RWPE2 (cell line): ENCODE results near the gene ALG13.
"Not testable (repeated sequence)": the region's sequence is repeated elsewhere in the genome, so short reads cannot be mapped to it uniquely, and the experiment has no call there.

Experiments used
- ATAC-seq: fragments of 200-7000 bp; cut with Tn5 transposase; 3 replicates; pipeline ENCODE4 v1.9.1; 2021; ENCODE audit warnings: low read depth
- DNase-seq: peaks from one replicate; pipeline ENCODE4 v3.0.0-alpha.2; 2020; ENCODE audit warnings: low spot score
- H3K27ac ChIP-seq: fragments of 450-650 bp; 2 replicates; pipeline ENCODE4 v1.5.1; 2017; ENCODE audit warnings: mild to moderate bottlenecking; ENCODE audit not compliant: poor library complexity, severe bottlenecking
- H3K27me3 ChIP-seq: fragments of 250-450 bp; sonication (Bioruptor Pico); 2 replicates; pipeline ENCODE4 v1.5.1; 2021; ENCODE audit warnings: mild to moderate bottlenecking, moderate library complexity; ENCODE audit not compliant: insufficient read depth, poor library complexity, severe bottlenecking
- H3K36me3 ChIP-seq: fragments of 250-450 bp; sonication (Bioruptor Pico); 2 replicates; pipeline ENCODE4 v1.5.1; 2020; ENCODE audit warnings: low read depth, mild to moderate bottlenecking, moderate library complexity
- H3K4me1 ChIP-seq: fragments of 250-450 bp; sonication (Bioruptor Pico); 2 replicates; pipeline ENCODE4 v1.5.1; 2021; ENCODE audit warnings: mild to moderate bottlenecking, moderate library complexity; ENCODE audit not compliant: insufficient read depth, poor library complexity, severe bottlenecking
- H3K4me3 ChIP-seq: fragments of 250-450 bp; sonication (Bioruptor Pico); 2 replicates; pipeline ENCODE4 v1.5.1; 2021; ENCODE audit warnings: mild to moderate bottlenecking, moderate library complexity; ENCODE audit not compliant: severe bottlenecking
- H3K9me3 ChIP-seq: fragments of 250-450 bp; sonication (Bioruptor Pico); 2 replicates; pipeline ENCODE4 v1.5.1; 2021; ENCODE audit warnings: mild to moderate bottlenecking, moderate library complexity; ENCODE audit not compliant: severe bottlenecking
- TF ChIP-seq, protein P1 (sequence below): fragments of 450-650 bp; IDR thresholded peaks from one replicate; pipeline ENCODE4 v1.5.1; 2017; ENCODE audit warnings: mild to moderate bottlenecking, moderate library complexity; ENCODE audit not compliant: poor library complexity, severe bottlenecking

Gene ALG13

DNA sequence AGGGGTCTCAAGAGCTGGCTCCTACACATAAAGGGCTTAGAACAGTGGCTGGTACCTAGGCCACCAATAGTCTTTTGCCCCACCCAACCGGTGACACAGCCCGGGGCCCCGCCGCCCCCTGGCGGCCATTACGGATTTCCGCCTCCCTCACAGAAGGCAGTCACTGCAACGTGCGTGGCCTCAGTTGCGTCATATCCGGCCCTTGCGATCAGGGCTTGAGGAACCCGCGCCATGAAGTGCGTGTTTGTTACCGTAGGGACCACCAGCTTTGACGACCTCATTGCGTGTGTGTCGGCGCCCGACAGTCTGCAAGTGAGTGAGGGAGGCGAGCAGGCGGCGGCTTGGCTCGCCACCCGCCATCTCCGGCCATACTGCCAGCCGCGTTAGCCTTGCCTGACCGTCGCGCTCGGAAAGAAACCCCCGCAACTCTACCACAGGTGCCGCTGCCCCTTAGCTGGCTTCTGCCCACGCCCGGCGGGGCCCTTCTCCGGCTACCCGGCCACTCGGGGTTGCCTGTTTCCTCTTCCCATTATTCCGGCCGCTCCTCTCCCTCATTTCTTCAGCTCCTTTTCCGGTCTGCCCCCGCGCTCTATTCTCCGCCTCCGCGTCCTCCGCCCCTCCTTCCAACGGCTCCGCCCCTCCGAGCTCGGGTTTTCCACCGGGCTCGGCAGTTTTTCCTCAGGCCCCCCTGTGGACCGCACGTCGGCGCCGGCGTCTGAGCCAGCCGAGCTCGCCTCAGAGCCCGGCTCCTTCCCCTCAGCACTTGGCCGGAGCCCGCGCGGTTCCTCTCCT lies at the start of gene ALG13:
Gene ALG13, plus strand, starts transcription at position 183 of the 792 bp plus-strand sequence. Its CDS starts 49 bp downstream, at position 232.
- TF ChIP-seq, protein P1, sequence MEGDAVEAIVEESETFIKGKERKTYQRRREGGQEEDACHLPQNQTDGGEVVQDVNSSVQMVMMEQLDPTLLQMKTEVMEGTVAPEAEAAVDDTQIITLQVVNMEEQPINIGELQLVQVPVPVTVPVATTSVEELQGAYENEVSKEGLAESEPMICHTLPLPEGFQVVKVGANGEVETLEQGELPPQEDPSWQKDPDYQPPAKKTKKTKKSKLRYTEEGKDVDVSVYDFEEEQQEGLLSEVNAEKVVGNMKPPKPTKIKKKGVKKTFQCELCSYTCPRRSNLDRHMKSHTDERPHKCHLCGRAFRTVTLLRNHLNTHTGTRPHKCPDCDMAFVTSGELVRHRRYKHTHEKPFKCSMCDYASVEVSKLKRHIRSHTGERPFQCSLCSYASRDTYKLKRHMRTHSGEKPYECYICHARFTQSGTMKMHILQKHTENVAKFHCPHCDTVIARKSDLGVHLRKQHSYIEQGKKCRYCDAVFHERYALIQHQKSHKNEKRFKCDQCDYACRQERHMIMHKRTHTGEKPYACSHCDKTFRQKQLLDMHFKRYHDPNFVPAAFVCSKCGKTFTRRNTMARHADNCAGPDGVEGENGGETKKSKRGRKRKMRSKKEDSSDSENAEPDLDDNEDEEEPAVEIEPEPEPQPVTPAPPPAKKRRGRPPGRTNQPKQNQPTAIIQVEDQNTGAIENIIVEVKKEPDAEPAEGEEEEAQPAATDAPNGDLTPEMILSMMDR: peak; percentile 51
- Histone ChIP-seq H3K4me3 (peak within 1 kb of the TSS; percentile 95), H3K27ac (peak within 1 kb of the TSS; percentile 72), H3K36me3 (peaks cover 27% of the 10 kb centered on the region), H3K9me3 (no peaks in the 10 kb centered on the region), H3K4me1 (no peaks in the 10 kb centered on the region), H3K27me3 (no peaks in the 10 kb centered on the region)
- DNase-seq (peak; percentile 77), ATAC-seq (peak; percentile 93)

DNA sequence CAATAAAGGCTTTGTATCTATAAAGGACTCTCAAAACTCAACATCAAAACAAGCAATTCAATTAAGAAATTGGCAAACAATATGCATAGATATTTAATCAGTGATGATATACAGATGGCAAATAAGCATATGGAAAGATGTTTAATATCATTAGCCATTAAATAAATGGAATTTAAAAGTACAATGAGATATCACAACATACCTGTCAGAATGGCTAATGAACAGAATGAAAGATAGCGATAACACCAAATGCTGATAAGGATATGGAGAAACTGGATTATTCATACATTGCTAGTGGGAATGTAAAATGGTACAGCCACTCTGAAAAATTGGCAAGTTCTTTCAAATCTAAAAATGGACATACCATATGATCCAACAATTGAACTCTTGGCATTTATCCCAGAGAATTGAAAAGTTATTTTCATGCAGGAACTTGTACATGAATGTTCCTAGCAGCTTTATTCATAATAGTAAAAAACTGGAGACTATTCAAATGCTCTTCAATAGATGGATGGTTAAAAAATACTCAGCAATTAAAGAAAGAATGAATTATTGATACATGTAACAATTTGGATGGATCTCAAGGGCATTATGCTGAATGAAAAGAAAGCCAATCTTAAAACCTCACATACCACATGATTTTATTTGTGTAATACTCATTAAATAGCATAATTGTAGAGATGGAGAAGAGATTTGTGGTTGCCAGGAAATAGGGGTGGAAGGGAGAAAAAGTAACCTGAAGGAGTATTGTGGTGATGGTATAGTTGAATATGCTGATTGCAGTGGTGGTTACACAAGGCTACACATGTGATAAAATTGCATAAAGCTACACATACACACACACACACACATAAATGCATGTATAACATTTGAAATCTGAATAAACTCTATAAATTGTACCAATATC lies 45.9 kb upstream of the ALG13 start:
- ATAC-seq (no peak), DNase-seq (no peak)
- H3K27me3 ChIP-seq: no peaks in the 10 kb centered on the region
- H3K27ac ChIP-seq: no peak overlapping the region
- no peaks in the 10 kb centered on the region for H3K9me3 ChIP-seq
- no peaks in the 10 kb centered on the region for H3K36me3 ChIP-seq
- TF ChIP-seq, protein P1: no peak
- H3K4me1 ChIP-seq: no peaks in the 10 kb centered on the region
- no peak overlapping the region for H3K4me3 ChIP-seq

GRCh38 chrX:111641969-111642368 lies 39.0 kb upstream of the ALG13 start:
- no peak for DNase-seq
- Histone ChIP-seq H3K4me1 (no peaks in the 10 kb centered on the region), H3K27ac (no peak overlapping the region), H3K36me3 (no peaks in the 10 kb centered on the region), H3K4me3 (no peak overlapping the region), H3K27me3 (no peaks in the 10 kb centered on the region), H3K9me3 (no peaks in the 10 kb centered on the region)
- ATAC-seq: no peak
- TF ChIP-seq, protein P1: no peak

DNA sequence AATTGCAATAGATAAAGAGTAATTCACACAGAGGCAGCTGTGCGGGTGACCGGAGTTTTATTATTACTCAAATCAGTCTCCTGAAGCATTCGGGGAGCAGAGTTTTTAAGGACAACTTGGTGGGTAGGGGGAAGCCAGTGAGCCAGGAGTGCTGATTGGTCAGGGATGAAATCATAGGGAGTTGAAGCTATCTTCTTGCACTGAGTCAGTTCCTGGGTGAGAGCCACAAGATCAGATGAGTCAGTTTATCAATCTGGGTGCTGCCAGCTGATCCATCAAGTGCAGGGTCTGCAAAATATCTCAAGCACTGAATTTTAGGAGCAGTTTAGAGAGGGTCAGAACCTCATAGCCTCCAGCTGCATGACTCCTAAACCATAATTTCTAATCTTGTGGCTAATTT lies 35.8 kb upstream of the ALG13 start:
- not testable (repeated sequence) for ATAC-seq, H3K27me3 ChIP-seq, H3K9me3 ChIP-seq, H3K4me1 ChIP-seq, H3K4me3 ChIP-seq, H3K36me3 ChIP-seq, H3K27ac ChIP-seq, DNase-seq

GRCh38 chrX:111645607-111646006 lies 35.4 kb upstream of the ALG13 start:
- Histone ChIP-seq H3K27me3 (no peaks in the 10 kb centered on the region), H3K9me3 (no peaks in the 10 kb centered on the region), H3K4me1 (no peaks in the 10 kb centered on the region), H3K27ac (no peak overlapping the region), H3K36me3 (no peaks in the 10 kb centered on the region), H3K4me3 (no peak overlapping the region)
- DNase-seq (no peak), ATAC-seq (no peak)
- TF ChIP-seq, protein P1: no peak
